Mesenchymal stem cell (in vitro differentiated cells and primary cell): ENCODE measurements around the gene CCDC90B.
A peak's percentile ranks its signal among the peaks of the same experiment; 100 is the strongest.

Experiments used
- DNase-seq: peaks from one replicate; pipeline ENCODE4 v3.0.0-alpha.2; 2013
- H2AFZ ChIP-seq: one replicate; pipeline ENCODE4 v1.6.1; 2013; ENCODE audit warnings: low read depth, mild to moderate bottlenecking, control low read depth, inconsistent platforms, low read length, moderate library complexity
- H2AK5ac ChIP-seq: 2 replicates; pipeline ENCODE4 v1.6.1; 2013; ENCODE audit warnings: low read length, moderate library complexity, mild to moderate bottlenecking, inconsistent platforms; ENCODE audit not compliant: severe bottlenecking
- H2BK120ac ChIP-seq: one replicate; pipeline ENCODE4 v1.6.1; 2013; ENCODE audit warnings: low read depth, mild to moderate bottlenecking, inconsistent platforms, low read length, moderate library complexity
- H2BK12ac ChIP-seq, 2 experiments: one replicate each; pipeline ENCODE4 v1.6.1; 2013; ENCODE audit warnings: inconsistent platforms in 2 of 2, low read length in 2 of 2, mild to moderate bottlenecking in 2 of 2, moderate library complexity in 2 of 2, control low read depth in 1 of 2
- H2BK15ac ChIP-seq: one replicate; pipeline ENCODE4 v1.6.1; 2013; ENCODE audit warnings: mild to moderate bottlenecking, low read depth, inconsistent platforms; ENCODE audit not compliant: poor library complexity, severe bottlenecking
- H2BK5ac ChIP-seq: 2 replicates; pipeline ENCODE4 v1.6.1; 2013; ENCODE audit warnings: low read depth, mild to moderate bottlenecking, low read length, control low read depth, inconsistent platforms; ENCODE audit not compliant: poor library complexity, severe bottlenecking
- H3K14ac ChIP-seq, 2 experiments: one replicate each; pipeline ENCODE4 v1.6.1; 2013; ENCODE audit warnings: inconsistent platforms in 2 of 2, low read length in 2 of 2, control low read depth in 1 of 2, mild to moderate bottlenecking in 1 of 2, moderate library complexity in 1 of 2
- H3K18ac ChIP-seq, 2 experiments: one replicate each; pipeline ENCODE4 v1.6.1; 2013; ENCODE audit warnings: inconsistent platforms in 2 of 2, low read length in 2 of 2, control low read depth in 1 of 2, low read depth in 1 of 2, mild to moderate bottlenecking in 1 of 2
- H3K23ac ChIP-seq, 2 experiments: one replicate each; pipeline ENCODE4 v1.6.1; 2013; ENCODE audit warnings: inconsistent platforms in 2 of 2, low read length in 2 of 2, mild to moderate bottlenecking in 2 of 2, moderate library complexity in 2 of 2, control low read depth in 1 of 2
- H3K27ac ChIP-seq: 2 replicates; pipeline ENCODE4 v1.5.1; 2013; ENCODE audit warnings: mild to moderate bottlenecking, moderate library complexity, low read length, control low read depth, inconsistent platforms; ENCODE audit not compliant: poor library complexity, severe bottlenecking
- H3K27me3 ChIP-seq, 2 experiments: 2 replicates each; pipeline versions ENCODE4 v1.6.1 to v1.7.0; 2013; ENCODE audit warnings: low read length in 2 of 2, mild to moderate bottlenecking in 2 of 2, moderate library complexity in 2 of 2, control low read depth in 1 of 2, inconsistent platforms in 1 of 2; ENCODE audit not compliant: control insufficient read depth in 1 of 2, insufficient read depth in 1 of 2
- H3K36me3 ChIP-seq, 2 experiments: 2 replicates each; pipeline versions ENCODE4 v1.6.1 to v1.7.0; 2013; ENCODE audit warnings: low read length in 2 of 2, control low read depth in 1 of 2, inconsistent platforms in 1 of 2, low read depth in 1 of 2, mild to moderate bottlenecking in 1 of 2; ENCODE audit not compliant: insufficient read depth in 2 of 2, control insufficient read depth in 1 of 2
- H3K4ac ChIP-seq, 2 experiments: one replicate each; pipeline ENCODE4 v1.6.1; 2013; ENCODE audit warnings: inconsistent platforms in 2 of 2, low read length in 2 of 2, mild to moderate bottlenecking in 2 of 2, moderate library complexity in 2 of 2, control low read depth in 1 of 2, low read depth in 1 of 2
- H3K4me1 ChIP-seq: 2 replicates; pipeline ENCODE4 v1.6.1; 2013; ENCODE audit warnings: low read depth, low read length, control low read depth; ENCODE audit not compliant: control insufficient read depth, insufficient read depth
- H3K4me2 ChIP-seq: 2 replicates; pipeline ENCODE4 v1.6.1; 2013; ENCODE audit warnings: low read length, mild to moderate bottlenecking, inconsistent platforms; ENCODE audit not compliant: poor library complexity, severe bottlenecking
- H3K4me3 ChIP-seq, 2 experiments: 2 replicates each; pipeline versions ENCODE4 v1.5.1 to v1.7.0; 2013; ENCODE audit warnings: low read length in 2 of 2, mild to moderate bottlenecking in 2 of 2, control low read depth in 1 of 2, low read depth in 1 of 2; ENCODE audit not compliant: insufficient read depth in 1 of 2
- H3K79me1 ChIP-seq: replicated peaks from 2 replicates; pipeline ENCODE4 v1.6.1; 2013; ENCODE audit warnings: mild to moderate bottlenecking, control low read depth, low read length, inconsistent platforms; ENCODE audit not compliant: poor library complexity, severe bottlenecking
- H3K9ac ChIP-seq: 2 replicates; pipeline ENCODE4 v1.7.0; 2013; ENCODE audit warnings: mild to moderate bottlenecking, low read length, moderate library complexity
- H3K9me3 ChIP-seq: 2 replicates; pipeline ENCODE4 v1.7.0; 2013; ENCODE audit warnings: mild to moderate bottlenecking, low read length; ENCODE audit not compliant: control insufficient read depth
- H4K8ac ChIP-seq: one replicate; pipeline ENCODE4 v1.6.1; 2013; ENCODE audit warnings: inconsistent platforms, mild to moderate bottlenecking, low read length, moderate library complexity
- H4K91ac ChIP-seq: one replicate; pipeline ENCODE4 v1.6.1; 2013; ENCODE audit warnings: mild to moderate bottlenecking, low read length, inconsistent platforms
- WGBS: methylation state at CpG from one replicate; pipeline ENCODE4 v1.1.7; 2013; ENCODE audit warnings: mixed read lengths; 5-methylcytosine and 5-hydroxymethylcytosine counted together

CCDC90B gene

DNA sequence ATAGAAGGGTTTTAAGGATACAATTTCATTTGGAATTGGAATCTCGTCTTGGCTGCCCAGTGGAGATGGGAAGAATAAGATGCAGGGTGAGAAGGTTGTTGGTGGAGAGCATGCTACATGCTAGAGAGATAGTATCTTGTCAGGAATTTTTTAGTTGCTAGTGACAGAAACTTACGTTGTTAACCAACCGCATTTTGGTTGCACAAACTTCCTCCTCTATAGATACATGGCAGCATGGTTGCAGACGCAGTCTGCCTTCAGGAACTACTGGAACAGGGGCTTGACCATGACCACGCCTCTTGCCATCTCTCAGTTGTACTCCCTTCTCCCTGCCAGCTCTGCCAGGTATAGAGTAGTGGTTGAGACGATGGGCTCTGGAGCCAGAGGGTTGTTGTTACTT is 13.5 kb upstream of the CCDC90B start:
- 86% methylated on average over 3 of the region's 6 CpGs for WGBS
- Histone ChIP-seq H3K4me3 (no peak overlapping the region), H2BK5ac (no peak overlapping the region), H2BK15ac (no peak overlapping the region), H2BK120ac (no peak overlapping the region), H4K8ac (no peak overlapping the region), H3K27ac (no peak overlapping the region), H2AFZ (no peak overlapping the region), H3K9me3 (no peaks in the 10 kb centered on the region), H3K4ac (no peak overlapping the region), H4K91ac (no peak overlapping the region), H2BK12ac (no peak overlapping the region), H3K18ac (no peak overlapping the region), H3K14ac (no peak overlapping the region), H3K23ac (no peak overlapping the region), H3K79me1 (no peaks in the 10 kb centered on the region), H2AK5ac (no peak overlapping the region), H3K36me3 (no peaks in the 10 kb centered on the region), H3K27me3 (peaks cover 5 to 52% of the 10 kb centered on the region in 2 experiments), H3K4me1 (no peaks in the 10 kb centered on the region), H3K4me2 (no peak overlapping the region), H3K9ac (no peak overlapping the region)
- no peak for DNase-seq

DNA sequence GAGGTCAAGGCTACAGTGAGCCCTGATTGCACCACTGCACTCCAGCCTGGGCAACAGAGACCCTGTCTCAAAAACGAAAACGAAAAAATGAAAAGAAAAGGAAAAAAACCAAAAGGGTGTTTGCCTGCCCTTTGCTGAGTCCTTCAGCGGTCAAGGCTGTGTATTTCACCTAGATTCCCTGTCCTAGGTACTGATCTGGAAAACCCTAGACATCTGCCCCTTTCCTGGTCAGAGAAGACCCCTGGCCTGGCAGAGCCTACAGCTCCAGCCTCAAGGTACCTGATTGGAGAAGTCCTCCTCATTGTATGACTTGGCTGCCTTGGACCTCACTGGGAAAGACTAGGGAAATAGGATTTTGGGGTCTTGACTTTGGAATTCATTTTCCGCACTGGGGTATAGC is 8.0 kb upstream of the CCDC90B start:
- no peak for DNase-seq
- no peak overlapping the region for H2BK15ac ChIP-seq

DNA sequence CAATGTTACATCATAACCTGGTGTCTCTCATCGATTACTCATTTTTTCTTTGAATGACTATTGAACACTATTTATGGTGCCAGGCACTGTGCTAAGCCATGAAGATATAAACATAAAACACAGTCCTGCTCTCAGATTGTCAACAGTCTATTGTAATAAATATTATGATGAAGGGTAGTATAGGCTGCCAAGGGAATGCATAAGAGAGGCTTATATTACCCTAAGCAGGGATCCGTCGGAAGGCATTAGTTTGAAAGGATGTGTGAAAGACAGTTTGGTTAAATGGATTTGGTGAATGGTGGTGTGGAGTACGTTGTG is 7.2 kb upstream of the CCDC90B start:
- H3K14ac ChIP-seq, result no peak overlapping the region
- no peak overlapping the region for H3K4me2 ChIP-seq

More for the DNA sequence above, 8.0 kb upstream of the CCDC90B start:
- Histone ChIP-seq H3K27me3 (peaks cover 5 to 25% of the 10 kb centered on the region in 2 experiments), H4K8ac (no peak overlapping the region), H3K18ac (no peak overlapping the region), H3K4ac (no peak overlapping the region), H4K91ac (no peak overlapping the region), H2BK12ac (no peak overlapping the region), H3K9ac (no peak overlapping the region), H3K9me3 (no peaks in the 10 kb centered on the region), H2BK5ac (no peak overlapping the region), H3K79me1 (no peaks in the 10 kb centered on the region), H2AFZ (no peak overlapping the region), H3K23ac (no peak overlapping the region), H2AK5ac (no peak overlapping the region), H3K27ac (no peak overlapping the region), H3K4me3 (no peak overlapping the region), H3K14ac (no peak overlapping the region), H3K36me3 (no peaks in the 10 kb centered on the region), H3K4me2 (no peak overlapping the region), H3K4me1 (no peaks in the 10 kb centered on the region), H2BK120ac (no peak overlapping the region)
- WGBS, result 89% methylated on average over 4 of the region's 4 CpGs

DNA sequence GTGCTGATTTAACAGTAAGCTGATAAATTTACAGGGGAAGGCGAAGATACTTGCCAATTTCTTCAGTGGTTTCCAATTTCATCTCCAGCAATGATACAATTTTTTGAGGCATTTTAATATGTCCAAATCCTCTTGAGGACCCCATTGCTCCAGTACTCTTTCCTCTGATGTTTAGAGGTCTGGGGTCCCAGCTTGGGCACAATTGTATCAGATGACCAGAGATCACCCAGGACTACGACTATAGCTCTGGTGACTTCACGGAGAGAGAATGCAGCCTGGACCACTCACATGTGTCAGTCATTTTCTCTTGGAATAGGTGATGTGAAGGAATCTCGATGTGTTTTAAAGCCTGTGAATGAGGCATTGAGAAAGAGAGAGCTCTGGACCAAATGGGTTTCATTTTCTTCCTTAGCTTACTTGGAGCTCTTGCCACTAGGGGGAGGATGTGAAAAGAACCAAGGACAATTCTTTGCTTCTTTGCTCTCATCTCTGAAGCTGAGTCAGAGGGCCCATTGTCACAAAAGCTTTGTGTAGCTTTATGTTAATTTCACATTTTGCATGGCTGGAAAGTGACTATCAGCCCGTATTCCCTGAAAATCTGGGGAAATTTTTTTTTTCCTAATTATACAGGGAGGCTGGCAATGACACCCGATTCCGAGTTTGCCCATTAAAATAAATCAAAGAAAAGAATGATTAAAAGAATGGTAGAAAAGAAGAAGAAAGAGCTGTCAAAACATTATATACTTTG is 6.7 kb upstream of the CCDC90B start:
- peak overlapping the region in 1 of 2 experiments; percentile 25 for H3K4me3 ChIP-seq
- WGBS, result 43% methylated on average over 5 of the region's 7 CpGs
- no peak overlapping the region for H3K4ac ChIP-seq
- H3K9me3 ChIP-seq, result no peaks in the 10 kb centered on the region
- H2AFZ ChIP-seq, result no peak overlapping the region
- no peak overlapping the region for H3K4me2 ChIP-seq
- peak overlapping the region; percentile 61 for H3K9ac ChIP-seq
- H4K91ac ChIP-seq, result no peak overlapping the region
- H3K14ac ChIP-seq, result no peak overlapping the region
- no peak overlapping the region for H2BK12ac ChIP-seq
- no peak overlapping the region for H2BK120ac ChIP-seq
- no peak overlapping the region for H3K27ac ChIP-seq
- H2AK5ac ChIP-seq, result no peak overlapping the region
- H3K4me1 ChIP-seq, result no peaks in the 10 kb centered on the region
- no peaks in the 10 kb centered on the region for H3K79me1 ChIP-seq
- no peak overlapping the region for H4K8ac ChIP-seq
- no peak overlapping the region for H2BK5ac ChIP-seq
- H3K36me3 ChIP-seq, result no peaks in the 10 kb centered on the region
- no peak overlapping the region for H3K18ac ChIP-seq
- no peak overlapping the region for H3K23ac ChIP-seq
- no peak overlapping the region for H2BK15ac ChIP-seq
- peak; percentile 74 for DNase-seq
- peaks cover 2 to 15% of the 10 kb centered on the region in 2 experiments for H3K27me3 ChIP-seq

More for the DNA sequence above, 7.2 kb upstream of the CCDC90B start:
- H3K4me1 ChIP-seq, result no peaks in the 10 kb centered on the region
- no peak overlapping the region for H4K8ac ChIP-seq
- H2BK12ac ChIP-seq, result no peak overlapping the region
- no peak overlapping the region for H2BK15ac ChIP-seq
- no peak overlapping the region for H2AK5ac ChIP-seq
- no peak overlapping the region for H4K91ac ChIP-seq
- H3K27ac ChIP-seq, result no peak overlapping the region
- no peak overlapping the region for H3K4ac ChIP-seq
- 91% methylated on average over 4 of the region's 4 CpGs for WGBS
- no peak overlapping the region for H2BK120ac ChIP-seq
- H3K27me3 ChIP-seq, result peaks cover 3 to 18% of the 10 kb centered on the region in 2 experiments
- H3K36me3 ChIP-seq, result no peaks in the 10 kb centered on the region
- H3K4me3 ChIP-seq, result no peak overlapping the region
- H3K79me1 ChIP-seq, result no peaks in the 10 kb centered on the region
- no peaks in the 10 kb centered on the region for H3K9me3 ChIP-seq
- no peak overlapping the region for H3K9ac ChIP-seq
- no peak overlapping the region for H2BK5ac ChIP-seq
- H3K18ac ChIP-seq, result no peak overlapping the region
- H3K23ac ChIP-seq, result no peak overlapping the region
- no peak for DNase-seq
- H2AFZ ChIP-seq, result no peak overlapping the region
